Activated T-cell treated with anti-CD3 and anti-CD28 coated beads, Interleukin-2, amount 50 U/mL, for 48 hours (primary cell): ENCODE measurements around the gene SPON1.
"Not testable (repeated sequence)": the region's sequence is repeated elsewhere in the genome, so short reads cannot be mapped to it uniquely, and the experiment has no call there.

ENCODE experiments used
- DNase-seq, 2 experiments: peaks; one replicate each; pipeline ENCODE4 v3.0.0-alpha.2; 2020

Gene SPON1

DNA sequence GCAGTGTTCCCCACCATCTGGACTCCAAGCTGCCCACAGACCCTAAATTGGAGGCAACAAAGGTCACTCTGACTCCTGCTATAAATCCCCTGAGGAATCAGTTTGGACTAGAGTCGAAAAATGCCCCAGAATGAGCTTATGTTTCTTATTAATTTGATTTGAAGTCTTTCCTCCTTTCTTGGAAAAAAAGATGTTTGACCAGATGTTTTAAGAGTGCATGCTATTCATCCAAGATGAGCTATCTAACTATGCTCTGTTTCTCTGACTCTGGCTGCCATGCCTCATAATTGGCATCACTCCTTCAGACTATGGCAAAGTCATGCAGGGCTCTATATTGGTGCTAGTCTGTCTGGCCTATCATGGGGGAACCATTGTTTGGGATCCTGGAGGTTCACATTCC, 174.0 kb downstream of the SPON1 start:
- no peak for DNase-seq

DNA sequence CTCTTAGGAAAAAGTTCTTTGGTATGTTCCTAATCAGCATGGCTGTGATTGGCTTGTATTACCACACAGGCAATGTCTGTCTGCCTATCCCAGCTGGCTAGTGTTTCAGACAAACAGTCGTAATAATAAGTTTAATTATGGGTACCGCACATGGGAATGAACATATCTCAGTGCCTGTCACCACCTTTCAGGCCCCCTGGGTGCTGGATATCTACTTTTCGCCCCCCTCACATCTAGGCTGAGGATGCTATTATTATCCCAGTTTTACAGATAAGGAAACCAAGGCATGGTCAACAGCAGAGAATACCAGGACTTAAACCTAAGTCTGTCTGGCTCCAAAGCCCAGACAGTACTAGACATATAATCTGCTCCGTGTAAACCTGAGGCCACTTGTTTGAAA, 174.8 kb downstream of the SPON1 start:
- DNase-seq: no peak

GRCh38 chr11:14140991-14141390, 178.5 kb downstream of the SPON1 start:
- no peak for DNase-seq

- DNase-seq: no peak
These were observed 179.2 kb downstream of the SPON1 start for GRCh38 chr11:14141676-14142075.

GRCh38 chr11:14144934-14145333, 182.4 kb downstream of the SPON1 start:
- no peak for DNase-seq

GRCh38 chr11:14148653-14149273, 186.2 kb downstream of the SPON1 start:
- DNase-seq: no peak

GRCh38 chr11:14149683-14150082, 187.2 kb downstream of the SPON1 start:
- no peak for DNase-seq

DNA sequence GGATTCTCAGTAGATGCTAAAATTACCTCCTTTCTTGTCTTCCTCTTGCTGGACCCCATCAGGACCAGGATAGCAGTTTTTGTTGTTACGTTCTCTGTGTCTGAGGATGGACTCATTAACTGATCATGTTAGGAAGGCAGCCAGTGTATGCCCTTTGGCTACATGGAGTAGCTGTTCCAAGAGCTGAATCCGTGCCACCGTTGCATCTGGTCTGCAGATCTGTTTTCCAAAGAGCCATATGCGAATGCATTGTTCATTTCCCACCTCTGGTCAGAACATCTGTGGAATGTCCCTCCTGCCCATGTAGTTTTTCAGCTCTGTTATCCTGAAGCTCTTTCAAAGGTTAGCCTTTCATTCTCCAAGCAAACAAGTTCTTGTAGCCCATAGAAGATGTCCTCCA, 188.4 kb downstream of the SPON1 start:
- no peak for DNase-seq

GRCh38 chr11:14154103-14154502, 191.6 kb downstream of the SPON1 start:
- DNase-seq: not testable (repeated sequence)

GRCh38 chr11:14158393-14158792, 195.9 kb downstream of the SPON1 start:
- DNase-seq: no peak

GRCh38 chr11:14163576-14163975, 201.1 kb downstream of the SPON1 start:
- DNase-seq: no peak

DNA sequence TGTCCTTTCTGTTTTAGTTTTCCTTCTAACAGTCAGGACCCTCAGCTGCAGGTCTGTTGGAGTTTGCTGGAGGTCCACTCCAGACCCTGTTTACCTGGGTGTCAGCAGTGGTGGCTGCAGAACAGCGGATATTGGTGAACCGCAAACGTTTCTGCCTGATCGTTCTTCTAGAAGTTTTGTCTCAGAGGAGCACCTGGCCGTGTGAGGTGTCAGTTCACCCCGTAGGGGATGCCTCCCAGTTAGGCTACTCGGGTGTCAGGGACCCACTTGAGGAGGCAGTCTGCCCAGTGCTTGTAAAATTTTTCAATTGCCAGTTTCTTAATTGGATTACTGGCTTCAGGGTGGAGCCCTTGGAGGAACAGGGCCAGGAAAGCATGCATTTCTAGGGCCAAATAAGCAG, 211.2 kb downstream of the SPON1 start:
- DNase-seq: not testable (repeated sequence)

DNA sequence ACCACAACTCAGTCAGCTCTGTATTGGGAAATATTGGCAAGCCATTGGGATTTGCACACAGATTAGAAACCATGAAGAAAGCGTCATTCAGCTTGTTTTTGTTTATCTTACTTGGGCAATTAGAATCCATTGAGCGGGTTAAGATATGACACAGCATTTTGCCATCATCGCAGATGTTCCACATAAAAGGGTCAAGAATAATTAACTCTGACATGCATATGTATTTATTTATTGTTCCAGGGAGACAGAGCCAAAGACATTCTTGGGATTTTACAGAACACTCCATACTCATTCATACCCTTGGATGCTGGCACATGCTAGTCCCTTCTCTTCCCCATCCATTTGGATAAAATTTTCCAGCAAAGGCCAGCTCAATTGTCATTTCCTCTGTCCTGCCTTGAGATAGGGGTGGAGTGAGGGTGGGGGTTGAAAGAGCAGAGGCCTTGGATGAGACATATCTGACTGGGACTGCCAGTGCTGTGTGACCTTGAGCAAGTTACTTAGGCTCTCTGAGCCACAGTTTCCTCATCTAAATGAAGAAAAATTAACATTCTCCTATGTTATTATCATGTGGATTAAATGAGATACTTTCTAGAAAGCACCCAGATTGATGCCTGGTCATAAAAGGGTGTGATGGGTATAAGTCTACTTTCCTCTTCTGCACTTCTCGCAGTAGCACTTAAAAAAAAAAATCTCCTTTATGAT, 216.7 kb downstream of the SPON1 start:
- DNase-seq: no peak

DNA sequence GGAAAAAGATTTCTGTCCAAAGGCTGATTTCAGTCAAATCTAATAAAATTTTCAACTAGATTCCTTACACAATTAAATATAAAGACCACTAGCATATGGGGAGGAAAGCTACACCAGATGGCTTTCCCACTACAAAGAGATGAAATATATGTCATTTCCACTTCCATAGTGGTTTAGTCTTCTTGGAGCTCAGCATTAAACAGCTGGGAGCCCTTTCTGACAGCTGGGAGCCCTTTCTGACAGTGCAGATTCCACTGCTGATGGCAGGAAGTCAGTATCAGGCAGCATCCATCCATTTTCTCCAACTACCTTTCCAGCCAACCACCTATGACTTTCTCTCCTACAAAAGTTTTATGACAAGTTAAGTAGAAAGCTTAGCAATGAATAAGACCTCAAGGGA, 218.6 kb downstream of the SPON1 start:
- DNase-seq: no peak

- DNase-seq: no peak
These were observed 220.4 kb downstream of the SPON1 start for GRCh38 chr11:14182833-14183364.

DNA sequence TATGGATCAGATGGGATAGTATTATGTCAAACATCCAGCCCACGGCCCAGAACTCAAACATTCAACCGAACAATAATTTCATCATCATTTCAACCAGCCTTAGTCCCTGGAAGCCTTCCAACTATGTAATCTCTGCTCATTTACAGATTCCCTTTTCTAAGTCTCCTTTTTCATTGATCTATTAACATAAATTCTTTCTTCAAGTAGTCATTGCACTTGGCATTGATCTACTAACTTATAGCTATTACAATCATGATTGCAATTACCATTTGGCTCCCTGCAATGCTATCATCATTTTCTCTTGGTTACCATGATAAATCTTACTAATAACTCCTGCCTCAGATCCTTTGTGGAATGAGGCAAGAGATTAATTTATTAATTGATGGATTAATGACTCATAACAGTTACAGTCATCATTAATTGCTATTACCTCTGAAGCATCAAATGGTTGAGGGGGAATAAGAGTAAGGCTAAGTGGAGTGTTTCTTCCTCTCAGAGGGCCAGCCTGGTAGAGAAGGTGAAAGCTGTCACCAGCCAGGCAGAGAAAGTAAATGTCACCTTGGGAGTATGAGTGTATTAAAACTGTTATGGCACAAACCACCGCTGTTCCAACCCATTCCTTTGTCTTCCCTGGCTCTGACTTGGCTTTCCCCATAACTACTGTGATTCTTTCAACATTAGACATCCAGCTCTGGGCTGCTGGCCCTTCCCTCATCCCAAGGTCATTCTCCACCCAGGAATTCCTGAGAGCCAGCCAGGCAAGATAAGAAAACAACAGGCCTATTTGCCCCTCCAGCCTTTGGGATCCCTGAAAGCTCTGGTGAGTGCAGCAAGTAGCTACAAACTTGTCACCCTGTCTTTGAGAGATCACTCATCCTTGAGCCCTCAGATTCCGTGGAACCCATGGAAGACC, 221.8 kb downstream of the SPON1 start:
- no peak for DNase-seq

GRCh38 chr11:14185461-14185860, 222.9 kb downstream of the SPON1 start:
- DNase-seq: no peak

GRCh38 chr11:14186046-14186775, 223.7 kb downstream of the SPON1 start:
- no peak for DNase-seq

GRCh38 chr11:14189874-14190273, 227.4 kb downstream of the SPON1 start:
- no peak for DNase-seq

DNA sequence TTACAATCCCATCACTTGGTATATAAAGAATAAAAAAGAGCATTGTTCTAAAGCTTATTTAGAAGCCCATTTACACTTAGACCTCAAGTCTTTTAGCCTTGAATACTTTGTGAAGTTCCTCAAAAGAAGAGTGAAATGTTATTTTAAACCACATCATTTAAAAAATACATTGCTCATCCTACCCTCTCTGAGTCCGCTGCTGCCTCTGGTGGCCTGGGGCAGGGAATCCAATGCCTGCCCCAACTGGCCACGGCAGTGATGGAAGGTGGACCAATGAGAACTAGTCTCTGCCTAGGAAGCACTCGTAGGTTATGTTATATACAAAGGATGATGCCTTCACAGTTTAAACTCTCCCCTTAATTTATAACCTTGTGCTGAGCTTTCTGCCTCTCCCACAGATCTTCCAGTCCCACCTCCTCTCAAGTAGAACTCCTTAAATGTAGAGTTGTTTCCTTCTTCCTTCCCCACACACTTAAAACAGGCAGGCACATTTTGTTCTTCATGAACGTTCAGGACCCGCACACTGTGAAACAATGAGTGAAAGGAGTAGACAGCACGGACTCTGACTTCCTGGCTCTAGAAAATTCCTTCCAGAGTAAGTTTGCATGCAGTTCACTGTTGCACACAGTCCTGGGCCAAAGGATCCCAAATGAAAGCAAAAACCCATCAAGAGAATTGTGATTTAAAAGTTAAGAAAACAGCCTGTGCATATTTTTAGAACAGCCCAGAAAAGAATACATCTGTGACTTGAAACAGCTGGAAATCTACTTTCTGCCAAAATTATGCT, 228.7 kb downstream of the SPON1 start:
- DNase-seq: no peak

DNA sequence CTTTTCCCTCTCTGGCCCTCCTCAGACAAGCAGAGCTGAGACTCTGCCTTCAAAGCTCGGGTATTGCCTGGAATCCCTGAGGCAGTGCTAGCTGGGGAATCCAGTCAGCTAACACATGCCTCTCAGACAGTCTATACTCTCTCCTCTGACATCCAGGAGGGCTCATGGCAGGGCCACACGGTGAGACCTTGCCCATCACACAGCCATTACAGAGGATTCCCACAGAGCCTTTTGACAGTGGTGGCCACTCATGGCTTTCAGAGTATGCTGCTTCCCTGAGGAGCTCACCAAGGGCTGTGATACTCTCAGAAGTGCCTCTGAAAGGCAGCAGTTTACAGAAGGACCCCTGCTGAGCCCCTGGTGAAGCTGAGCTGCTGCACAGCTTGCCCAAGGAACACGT, 231.1 kb downstream of the SPON1 start:
- no peak for DNase-seq
